Occipital lobe (tissue), 2 donors: ENCODE results near the gene UNC93A. TPM values are rescaled to one million over a fixed set of nuclear protein-coding genes. Genes with fewer than 3 reads are reported as not detected.
"Not testable (repeated sequence)": the region's sequence is repeated elsewhere in the genome, so short reads cannot be mapped to it uniquely, and the experiment has no call there.

ENCODE experiments used
- DNase-seq: peaks from one replicate; lab custom pipeline; 2025; lab: John Stamatoyannopoulos, UW
- total RNA-seq: library from RNA; depleted of rRNA; stranded (reverse); fragments of >200 nt; gene quantifications from one replicate; pipeline ENCODE4 v1.2.3, GENCODE V29; 2014

UNC93A gene
- total RNA-seq, 1 donor from 2014 or later: not detected

DNA sequence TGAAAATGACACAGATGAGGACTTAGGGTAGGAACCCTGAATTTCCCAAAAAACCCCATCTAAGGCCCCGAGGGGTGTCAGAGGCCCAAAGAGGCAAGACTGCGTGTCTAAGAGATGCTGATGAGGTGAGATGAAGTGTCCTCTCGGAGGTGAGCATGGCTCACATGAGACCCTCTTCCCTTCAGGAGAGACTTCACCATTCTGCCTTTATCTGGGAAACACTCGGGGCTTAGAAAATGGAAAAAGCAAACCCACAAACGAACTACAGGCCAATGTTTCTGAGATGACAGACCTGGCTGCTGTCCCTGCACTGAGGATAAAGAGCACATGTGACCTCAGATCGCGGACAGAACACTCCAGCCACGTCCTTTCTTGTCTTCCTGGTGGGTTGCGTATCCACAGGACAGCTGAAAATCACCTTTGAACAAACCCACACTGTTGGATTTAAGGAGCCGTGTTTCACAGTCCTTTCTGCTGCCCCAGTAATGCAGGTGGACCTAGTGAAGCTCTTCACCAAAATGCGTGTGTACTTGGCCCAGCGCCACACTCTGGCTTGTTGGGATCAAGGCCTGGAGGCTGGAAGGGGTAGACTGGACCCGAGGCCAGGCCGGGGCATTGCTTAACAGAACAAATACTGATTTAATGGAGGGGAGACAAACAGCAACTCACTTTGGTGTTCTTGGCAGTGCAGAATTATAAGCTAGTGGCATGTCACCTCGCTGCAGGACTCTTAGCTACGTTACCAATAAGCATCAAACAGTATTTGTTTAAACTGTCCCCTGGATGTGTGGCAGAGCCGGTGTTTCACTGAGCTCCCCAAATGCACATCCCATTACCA is 18.5 kb downstream of the UNC93A start:
- DNase-seq: not testable (repeated sequence)

DNA sequence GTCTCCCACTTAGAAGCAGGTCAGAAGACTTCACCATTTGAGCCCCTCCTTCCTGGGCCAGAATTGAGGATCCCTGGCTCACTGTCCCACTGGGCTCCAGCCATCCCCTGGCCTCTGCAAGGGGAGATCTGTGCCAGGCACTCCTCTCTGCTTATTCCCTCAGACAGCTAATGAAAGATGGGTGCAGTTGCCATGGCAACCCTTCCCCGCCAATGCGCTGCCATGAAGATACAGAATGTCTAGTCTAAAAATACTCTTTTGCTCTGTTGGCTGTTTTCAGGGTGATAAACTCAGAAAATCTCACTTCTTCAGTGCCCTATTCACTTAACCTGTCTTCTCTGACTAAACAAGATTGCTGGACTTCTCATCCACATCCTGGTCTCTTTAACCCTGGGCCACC is 20.2 kb downstream of the UNC93A start:
- DNase-seq: peak; percentile 12

DNA sequence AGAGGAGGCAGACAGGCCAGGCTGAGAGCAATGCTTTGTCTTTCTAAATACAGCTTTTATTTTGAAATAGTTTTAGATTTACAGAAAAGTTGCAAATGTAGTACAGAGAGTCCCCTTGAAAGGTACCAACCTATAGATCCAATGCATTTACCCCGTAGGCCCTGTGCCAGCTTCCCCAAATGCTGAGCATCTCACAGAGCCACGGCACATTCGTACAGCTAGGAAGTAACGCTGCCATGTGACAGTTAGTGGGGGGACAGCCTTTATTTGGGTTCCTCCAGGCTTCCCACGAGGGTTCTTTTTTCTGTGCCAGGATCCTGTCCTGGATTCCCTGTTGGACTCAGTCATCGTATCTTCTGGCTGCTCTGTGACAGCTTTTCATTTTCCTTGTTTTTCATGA is 20.6 kb downstream of the UNC93A start:
- not testable (repeated sequence) for DNase-seq

DNA sequence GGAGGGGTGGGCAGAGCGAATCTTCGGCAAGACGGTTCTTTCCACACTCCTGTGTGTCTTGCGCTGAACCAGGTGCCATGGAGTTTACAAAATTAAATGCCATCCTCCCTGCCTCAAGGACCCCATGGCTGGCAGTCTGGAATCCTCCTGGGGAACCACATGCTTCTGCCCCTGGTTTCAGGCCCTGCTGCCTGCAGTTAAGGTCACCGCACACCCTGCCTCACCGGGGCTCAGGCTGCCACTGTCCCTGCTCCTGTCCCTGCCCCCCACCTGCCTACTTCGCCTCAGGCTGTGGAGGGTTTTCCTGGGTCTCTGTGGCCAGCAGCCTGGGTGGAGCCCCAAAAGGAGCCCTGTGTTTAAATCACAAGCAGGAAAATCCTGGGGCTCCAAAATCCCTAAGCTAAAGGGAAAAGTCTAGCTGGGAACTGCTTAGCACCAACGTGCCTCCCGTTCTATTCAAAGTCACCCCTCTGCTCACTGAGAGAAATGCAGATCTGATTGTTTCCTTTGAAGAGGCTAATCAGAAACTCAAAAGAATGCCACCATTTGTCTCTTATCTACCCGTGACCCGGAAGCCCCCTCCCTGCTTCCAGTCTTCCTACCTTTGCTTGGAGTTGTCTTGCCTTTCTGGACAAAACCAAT is 23.2 kb downstream of the UNC93A start:
- no peak for DNase-seq

DNA sequence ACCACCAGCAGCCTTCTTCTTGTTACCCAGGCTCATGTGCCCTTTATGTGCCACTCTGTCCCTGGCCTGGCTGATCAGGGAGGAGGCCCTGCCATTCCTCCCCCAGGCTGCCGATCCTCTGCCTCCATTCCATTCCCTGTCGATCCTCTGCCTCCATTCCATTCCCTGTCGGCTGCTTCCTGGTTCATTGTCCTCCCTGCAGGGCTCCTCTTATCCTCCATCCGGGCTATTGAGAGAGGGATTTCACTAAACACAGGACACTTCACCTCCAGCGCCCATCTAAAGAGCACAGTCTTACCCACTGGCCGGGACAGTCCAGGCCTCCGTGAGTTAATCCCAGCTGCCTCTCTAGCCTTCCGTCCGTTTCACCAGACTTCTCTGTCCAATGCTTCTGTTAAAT is 26.1 kb downstream of the UNC93A start:
- DNase-seq: no peak

DNA sequence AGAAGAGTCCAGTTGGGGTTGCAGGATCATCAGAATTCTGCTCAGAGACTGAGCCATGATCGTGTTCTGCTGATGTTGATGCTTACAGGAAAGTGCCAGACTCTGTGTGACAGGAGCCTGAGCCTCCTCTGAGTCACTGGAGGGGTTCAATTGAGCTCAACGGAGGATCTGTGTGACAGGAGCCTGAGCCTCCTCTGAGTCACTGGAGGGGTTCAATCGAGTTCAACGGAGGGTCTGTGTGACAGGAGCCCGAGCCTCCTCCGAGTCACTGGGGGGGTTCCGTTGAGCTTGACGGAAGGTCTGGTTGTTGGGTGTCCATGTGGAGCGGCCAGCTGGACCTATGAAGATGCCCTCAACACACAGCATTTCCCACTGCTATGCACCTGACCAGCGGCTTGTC is 27.2 kb downstream of the UNC93A start:
- DNase-seq: not testable (repeated sequence)

DNA sequence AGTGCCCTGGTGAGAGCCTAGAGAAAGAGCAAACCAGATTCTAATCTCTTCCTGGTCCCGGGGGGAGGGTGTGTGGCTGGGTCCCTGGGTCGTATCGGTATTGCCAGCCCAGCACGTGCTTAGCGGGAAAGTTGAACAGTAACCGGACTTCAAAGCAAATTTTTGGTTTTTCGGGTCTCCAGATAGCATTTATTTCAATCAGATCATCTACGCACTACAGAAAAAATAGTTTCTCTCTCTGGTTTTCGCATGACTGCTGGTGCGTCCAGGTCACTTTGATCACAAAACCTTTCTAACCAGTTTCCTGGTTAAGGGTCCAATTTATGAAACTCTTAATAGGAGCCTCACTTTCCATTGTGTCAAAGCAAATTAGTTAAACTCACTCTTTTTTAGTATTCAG is 27.7 kb downstream of the UNC93A start:
- not testable (repeated sequence) for DNase-seq

DNA sequence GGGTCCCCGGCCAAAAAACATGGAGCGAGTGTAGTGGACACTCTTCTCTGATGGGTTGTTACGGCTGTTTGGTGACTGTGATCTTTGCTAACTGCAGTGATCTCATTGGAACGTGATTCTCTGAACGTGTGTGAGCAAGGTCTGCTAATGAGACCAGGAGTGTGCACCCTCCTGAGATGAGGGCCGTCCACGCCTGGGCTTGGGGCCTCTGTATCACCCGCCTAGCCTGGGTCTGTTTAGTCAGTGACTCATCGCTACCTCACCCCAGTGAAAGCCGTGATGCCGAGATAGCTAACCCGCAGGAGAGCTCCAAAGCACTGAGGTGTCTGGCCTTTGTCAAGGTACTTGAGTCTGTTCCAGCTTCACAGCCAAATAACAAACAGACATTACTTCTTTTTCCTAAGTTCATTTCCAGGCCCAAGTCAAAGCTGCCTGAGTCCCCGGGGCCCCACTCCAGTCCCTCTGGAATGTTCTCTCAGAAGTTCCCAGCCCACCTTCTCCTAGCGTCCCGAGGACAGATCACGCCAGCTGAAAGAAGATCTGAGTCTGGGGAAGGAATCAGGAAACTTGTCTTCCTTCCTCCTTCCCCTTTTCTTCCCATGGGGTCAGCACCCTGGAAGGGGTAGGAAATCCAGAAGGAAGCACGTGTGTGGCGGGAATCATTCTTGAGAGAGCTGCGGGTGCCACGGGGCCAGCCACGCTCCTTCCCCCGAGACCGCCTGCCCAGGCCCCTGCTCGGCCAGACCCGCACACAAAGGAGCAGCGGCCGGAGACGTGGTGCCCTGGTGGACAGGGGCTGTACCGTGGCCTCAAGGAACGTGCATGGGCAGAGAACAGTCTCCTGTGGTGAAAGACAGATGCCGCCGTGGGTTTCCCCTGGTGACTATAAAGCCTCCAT is 29.0 kb downstream of the UNC93A start:
- not testable (repeated sequence) for DNase-seq

DNA sequence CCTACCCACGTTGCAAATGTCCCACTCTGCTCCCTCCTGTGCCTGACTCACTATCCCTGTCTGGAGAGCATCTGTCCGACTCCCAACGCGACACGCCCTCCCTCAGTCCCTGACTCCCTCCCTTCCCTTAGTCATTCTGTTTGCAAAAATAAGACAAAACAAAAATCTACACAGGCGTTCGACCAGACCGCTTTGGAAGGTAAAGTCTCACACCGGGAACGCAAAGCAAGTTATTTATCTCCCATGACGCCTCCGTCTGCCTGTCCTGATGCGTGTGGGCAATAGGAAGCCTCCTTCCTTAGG is 29.6 kb downstream of the UNC93A start:
- not testable (repeated sequence) for DNase-seq

DNA sequence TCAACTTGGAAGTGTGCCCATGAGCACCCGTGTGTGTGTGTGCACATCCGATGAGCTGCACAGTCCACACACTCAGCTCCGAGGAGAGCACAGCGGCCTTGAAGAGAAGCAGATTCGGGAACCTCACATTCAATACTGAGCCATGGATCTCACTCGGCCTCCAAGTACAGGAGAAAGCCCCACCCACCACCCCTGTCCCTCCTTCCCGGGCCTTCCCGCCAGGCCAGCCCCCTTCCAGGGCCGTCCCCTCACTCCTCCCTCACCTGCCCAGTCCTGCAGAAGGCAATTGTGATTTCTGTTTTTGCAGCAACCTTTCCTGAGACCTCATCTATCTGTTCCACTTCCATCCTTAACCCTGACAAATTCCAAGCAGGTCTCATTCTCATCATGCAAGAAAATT is 30.1 kb downstream of the UNC93A start:
- not testable (repeated sequence) for DNase-seq

DNA sequence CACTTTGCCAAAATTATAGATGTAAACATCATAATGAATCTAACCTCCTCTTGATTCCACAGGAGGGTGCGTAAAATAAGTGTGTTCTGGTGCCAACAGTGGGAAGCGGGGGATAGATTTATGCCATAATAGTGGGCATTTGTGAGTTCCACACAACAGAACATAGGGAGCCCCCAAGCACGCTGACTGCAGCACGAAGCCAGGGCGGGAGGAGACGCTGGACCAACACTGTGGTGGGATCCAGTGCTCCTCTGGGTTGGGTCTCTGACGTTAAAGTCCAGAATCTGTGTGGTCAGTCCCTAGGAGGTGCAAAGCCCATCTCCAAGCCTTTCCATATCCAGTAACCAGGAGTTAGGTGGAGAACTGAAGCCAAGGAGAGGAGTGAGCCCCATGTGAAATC is 32.0 kb downstream of the UNC93A start:
- DNase-seq: no peak

DNA sequence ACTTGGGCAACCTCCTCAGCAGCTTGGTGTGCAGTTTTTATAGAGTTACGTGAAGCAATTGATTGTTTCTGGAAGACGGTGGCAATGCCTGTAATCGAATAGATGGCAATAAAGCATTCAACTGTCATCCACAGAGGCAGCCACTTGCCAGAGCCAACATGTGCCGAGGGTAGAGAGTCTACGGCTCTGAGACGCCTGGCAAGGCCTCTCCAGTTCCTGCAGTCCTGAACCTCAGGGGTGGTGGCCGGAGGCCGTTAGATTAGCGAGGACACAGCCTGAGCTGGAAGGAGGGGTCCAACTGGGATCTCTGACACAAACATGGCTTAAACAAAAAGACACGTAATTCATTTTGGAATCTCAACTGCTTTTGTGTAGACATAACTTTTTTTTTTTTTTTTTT is 33.0 kb downstream of the UNC93A start:
- no peak for DNase-seq

DNA sequence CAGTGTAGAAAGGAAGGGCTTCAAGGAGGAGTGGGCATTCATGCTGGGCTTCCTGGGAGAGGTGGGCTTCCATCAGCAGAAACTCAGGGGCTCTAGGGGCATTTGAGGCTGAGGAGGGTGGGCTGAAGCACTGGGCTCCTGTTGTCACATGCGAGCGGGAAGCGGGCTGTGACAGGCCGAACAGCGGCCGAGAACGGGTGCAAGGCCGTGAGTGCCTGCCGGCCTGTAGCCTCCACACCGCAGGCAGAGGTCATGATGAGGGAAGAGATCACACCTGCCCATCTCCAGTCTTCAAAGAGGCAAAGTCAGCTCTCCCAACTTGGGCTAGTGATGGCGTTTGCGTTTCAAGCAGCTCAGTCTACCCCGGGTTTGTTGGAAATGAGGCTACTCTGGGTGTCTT is 34.7 kb downstream of the UNC93A start:
- DNase-seq: no peak

DNA sequence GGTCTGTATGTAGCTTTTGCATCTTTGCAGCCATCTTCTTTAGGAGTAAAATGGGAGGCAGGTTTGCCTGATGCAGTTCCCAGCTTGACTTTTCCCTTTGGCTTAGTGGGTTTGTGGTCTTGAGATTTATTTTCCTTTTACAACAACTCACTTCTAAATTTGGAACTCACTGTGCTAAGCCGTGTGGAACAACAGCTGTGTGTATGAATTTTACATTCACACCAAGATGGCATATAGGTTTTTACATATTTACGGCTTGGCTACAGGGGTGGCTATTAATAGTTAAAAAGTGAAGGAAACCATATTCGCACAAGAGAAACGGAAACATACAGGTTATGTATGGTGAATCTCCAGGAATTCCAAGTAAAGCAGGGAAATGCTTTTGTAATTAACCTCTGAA is 36.3 kb downstream of the UNC93A start:
- no peak for DNase-seq

DNA sequence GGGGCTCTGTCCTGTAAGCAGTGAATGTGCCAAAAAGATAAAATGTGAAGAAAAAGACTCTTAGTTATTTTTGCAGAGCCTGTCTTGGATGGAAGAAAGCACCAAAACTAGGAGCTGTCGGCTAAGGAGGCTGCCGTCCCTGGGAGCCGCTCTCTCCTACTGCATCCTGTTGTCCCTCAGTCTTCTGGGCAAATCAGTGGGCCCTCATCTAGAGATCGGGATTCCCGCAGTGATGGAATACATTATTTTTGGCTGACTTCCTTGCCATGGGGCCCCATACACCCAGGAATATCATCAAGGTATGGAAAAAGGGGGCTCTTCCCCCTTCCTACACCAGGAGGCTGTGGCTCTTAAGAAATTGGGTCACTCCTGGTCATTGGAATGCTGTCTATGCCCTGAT is 37.0 kb downstream of the UNC93A start:
- DNase-seq: no peak

DNA sequence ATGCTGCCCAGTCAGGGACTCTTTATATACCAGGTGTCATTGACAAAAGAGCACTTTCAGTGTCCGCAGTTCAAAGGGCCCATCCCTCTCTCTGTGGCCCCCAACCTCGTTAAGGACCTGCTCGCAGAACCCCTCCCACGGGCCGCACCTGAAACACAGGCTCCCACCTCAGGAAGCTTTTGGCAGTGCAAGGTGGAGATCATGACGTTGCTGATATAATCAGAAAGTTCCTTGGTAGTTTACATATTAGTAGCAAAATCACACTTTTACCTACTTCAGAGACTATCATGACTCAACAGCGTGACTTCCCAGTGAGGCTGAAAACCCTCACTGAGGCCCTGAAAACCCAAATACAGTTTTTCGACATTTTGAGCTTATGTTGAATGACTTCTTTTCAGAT is 37.9 kb downstream of the UNC93A start:
- no peak for DNase-seq

DNA sequence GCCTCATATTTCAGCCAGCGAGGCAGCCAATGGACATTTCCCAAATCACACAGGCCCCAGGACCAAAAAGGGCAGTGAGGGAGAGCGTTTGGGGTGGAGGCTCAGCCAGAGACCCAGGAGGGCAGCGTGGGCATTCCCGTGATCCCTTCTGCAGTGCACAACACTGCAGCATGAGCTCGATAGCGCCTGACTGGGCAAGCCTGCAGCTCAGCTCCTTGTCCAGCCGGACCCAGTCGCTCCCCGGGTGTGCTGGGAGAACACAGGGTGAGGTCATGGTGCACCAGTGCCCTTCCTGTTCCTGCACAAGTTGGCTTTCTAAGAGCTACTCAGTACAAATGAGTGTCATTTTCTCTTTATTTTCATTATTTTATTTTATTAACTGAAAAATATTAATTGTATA is 39.6 kb downstream of the UNC93A start:
- no peak for DNase-seq

DNA sequence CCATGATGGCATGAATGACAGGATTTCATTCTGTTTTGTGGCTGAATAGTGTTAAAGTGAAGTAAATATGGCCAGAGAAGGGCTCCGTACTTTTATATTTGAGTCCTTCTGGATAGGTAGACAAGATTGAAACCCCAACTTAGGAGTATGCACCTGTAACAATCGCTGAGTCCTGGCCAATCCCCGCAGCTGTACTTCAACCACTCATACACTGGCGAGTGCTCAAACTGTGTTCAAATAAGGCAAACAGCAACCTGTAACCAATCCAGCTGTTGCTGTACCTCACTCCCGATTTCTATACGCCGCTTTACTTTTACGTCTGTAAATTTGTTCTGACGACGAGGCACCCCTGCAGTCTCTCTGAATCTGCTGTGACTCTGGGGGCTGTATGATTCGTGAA is 40.5 kb downstream of the UNC93A start:
- DNase-seq: no peak

DNA sequence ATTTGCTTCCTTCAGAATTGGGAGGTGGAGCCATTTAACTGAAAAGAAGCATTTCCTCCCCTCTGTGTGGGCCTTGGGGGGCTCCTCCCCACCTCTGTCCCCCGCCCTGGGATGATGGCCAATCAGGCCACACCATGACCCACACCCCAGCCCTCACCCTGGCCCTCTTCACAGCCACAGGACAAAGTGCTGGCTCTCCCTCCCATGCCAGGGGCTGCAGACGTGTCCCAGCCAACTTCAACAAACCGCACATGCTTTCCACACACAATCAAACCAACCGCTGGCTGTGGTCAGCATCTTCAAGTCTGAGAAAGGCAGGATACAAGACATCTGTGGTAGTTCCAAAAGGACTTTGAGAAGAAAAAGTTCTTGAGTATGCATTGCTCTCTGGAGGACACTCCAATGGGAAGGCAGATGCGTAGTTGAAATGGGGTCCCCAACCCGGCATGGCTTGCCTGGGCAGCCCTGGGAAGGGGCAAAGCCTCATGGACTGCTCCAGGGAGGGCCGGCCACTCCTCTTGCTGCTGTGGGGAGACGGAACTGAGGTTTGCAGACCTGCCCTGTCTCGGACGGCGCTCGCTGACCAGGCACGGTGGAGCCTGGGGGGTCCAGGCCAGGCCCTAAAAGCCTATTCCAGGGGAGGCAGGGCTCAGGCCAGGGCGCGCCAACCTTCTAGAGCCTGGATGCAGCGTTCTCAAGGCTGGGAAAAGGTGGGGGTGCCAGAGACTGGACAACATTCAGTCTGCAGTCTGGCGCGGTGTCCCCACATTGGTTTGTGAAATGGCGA is 45.9 kb downstream of the UNC93A start:
- no peak for DNase-seq

DNA sequence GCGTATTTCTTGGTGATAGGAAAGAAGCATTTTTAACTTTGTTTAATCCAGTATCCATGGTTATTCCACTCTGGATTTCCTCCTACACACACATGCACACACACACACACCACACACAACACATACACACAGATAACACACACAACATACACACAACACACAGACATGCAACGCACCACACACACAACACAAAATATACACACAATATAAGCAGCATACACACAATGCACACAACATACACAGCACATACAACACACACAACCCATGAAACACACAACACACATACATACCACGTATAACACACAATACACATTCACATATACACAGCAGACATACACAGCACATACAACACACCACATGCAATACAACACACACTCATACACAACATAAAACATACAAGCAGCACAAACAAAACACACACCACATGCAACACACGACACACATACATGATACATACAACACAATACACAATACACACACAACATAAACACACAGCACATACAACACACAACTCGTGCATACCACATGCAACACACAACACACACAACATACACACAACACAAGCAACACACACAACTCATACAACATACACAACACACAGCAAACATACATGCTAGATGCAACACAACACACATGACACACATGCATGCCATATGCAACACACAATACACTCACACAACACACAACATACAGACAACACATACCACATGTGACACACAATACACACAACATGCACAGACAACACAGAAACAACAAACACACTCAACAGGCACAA is 46.7 kb downstream of the UNC93A start:
- DNase-seq: no peak
